ENCODE measurements around the gene GALNT15. TPM values are rescaled to one million over a fixed set of nuclear protein-coding genes. Genes with fewer than 3 reads are reported as not detected.

Gene GALNT15
- total and polyA plus RNA-seq, 8 donors, result 4.2 to 133 (median 25.3) TPM

- DNase-seq, result no peak
- Histone ChIP-seq H3K4me3 (no peak overlapping the region), H3K4me1 (peaks cover 0 to 6% (median 3%) of the 10 kb centered on the region in 4 donors), H3K27ac (peak overlapping the region in 2 of 5 donors; percentile 73 to 78), H3K9me3 (peaks cover 0 to 7% (median 0%) of the 10 kb centered on the region in 4 donors), H3K27me3 (no peaks in the 10 kb centered on the region), H3K36me3 (no peaks in the 10 kb centered on the region)
- 91 to 95% (median 92%) methylated on average over 6 of the region's 6 CpGs for WGBS, 5 donors
- no peak for TF ChIP-seq EP300 (IDR thresholded peaks at IDR 0.05)
- no peak for TF ChIP-seq POLR2AphosphoS5 (IDR thresholded peaks at IDR 0.05)
- no peak for TF ChIP-seq CTCF (IDR thresholded peaks at IDR 0.05)
- no peak for TF ChIP-seq POLR2A (IDR thresholded peaks at IDR 0.05)
- intact Hi-C loops (cut with DNase I; ENCODE audit: low total_unique reads), result no loop called here
These were observed 36.5 kb upstream of the GALNT15 start for GRCh38 chr3:16137977-16138376.

- Histone ChIP-seq H3K9me3 (peaks cover 0 to 19% (median 4%) of the 10 kb centered on the region in 4 donors), H3K4me1 (no peaks in the 10 kb centered on the region), H3K27ac (peak overlapping the region; percentile 9 to 77 (median 66)), H3K4me3 (no peak overlapping the region), H3K27me3 (no peaks in the 10 kb centered on the region), H3K36me3 (no peaks in the 10 kb centered on the region)
- 73 to 75% (median 75%) methylated on average over 6 of the region's 6 CpGs for WGBS, 5 donors
- intact Hi-C loops (cut with DNase I; ENCODE audit: low total_unique reads), result no loop called here
- DNase-seq, result no peak
- peak; percentile 1 to 63 (median 40) for TF ChIP-seq POLR2AphosphoS5 (IDR thresholded peaks at IDR 0.05)
- no peak for TF ChIP-seq EP300 (IDR thresholded peaks at IDR 0.05)
These were observed 34.2 kb upstream of the GALNT15 start for GRCh38 chr3:16140116-16140893.

GRCh38 chr3:16140894-16141285, 33.6 kb upstream of the GALNT15 start:
- TF ChIP-seq EP300 (IDR thresholded peaks at IDR 0.05) (no peak), CTCF (IDR thresholded peaks at IDR 0.05) (no peak), POLR2A (IDR thresholded peaks at IDR 0.05) (no peak), POLR2AphosphoS5 (IDR thresholded peaks at IDR 0.05) (no peak)
- Histone ChIP-seq H3K27ac (peak overlapping the region in 4 of 5 donors; percentile 30 to 77 (median 68)), H3K4me3 (no peak overlapping the region), H3K4me1 (no peaks in the 10 kb centered on the region), H3K9me3 (peaks cover 0 to 19% (median 4%) of the 10 kb centered on the region in 4 donors), H3K36me3 (no peaks in the 10 kb centered on the region), H3K27me3 (no peaks in the 10 kb centered on the region)
- DNase-seq, result no peak
- intact Hi-C loops (cut with DNase I; ENCODE audit: low total_unique reads), result no loop called here
- 80 to 91% (median 89%) methylated on average over 2 of the region's 2 CpGs for WGBS, 5 donors

- Histone ChIP-seq H3K36me3 (no peaks in the 10 kb centered on the region), H3K4me1 (no peaks in the 10 kb centered on the region), H3K27me3 (no peaks in the 10 kb centered on the region), H3K4me3 (no peak overlapping the region), H3K27ac (no peak overlapping the region), H3K9me3 (peaks cover 0 to 16% (median 4%) of the 10 kb centered on the region in 4 donors)
- intact Hi-C loops (cut with DNase I; ENCODE audit: low total_unique reads), result no loop called here
- WGBS, 5 donors, result 66 to 83% (median 71%) methylated on average over 5 of the region's 5 CpGs
- no peak for DNase-seq
- no peak for TF ChIP-seq POLR2AphosphoS5 (IDR thresholded peaks at IDR 0.05)
These were observed 32.0 kb upstream of the GALNT15 start for GRCh38 chr3:16142350-16143025.

- no peak overlapping the region for H3K27ac ChIP-seq
- DNase-seq, result no peak
- TF ChIP-seq CTCF (IDR thresholded peaks at IDR 0.05), result no peak
- no peak for TF ChIP-seq POLR2A (IDR thresholded peaks at IDR 0.05)
- no peak for TF ChIP-seq EP300 (IDR thresholded peaks at IDR 0.05)
- no peak for TF ChIP-seq POLR2AphosphoS5 (IDR thresholded peaks at IDR 0.05)
- no peaks in the 10 kb centered on the region for H3K27me3 ChIP-seq
- H3K4me3 ChIP-seq, result no peak overlapping the region
- H3K9me3 ChIP-seq, result peaks cover 0 to 13% (median 4%) of the 10 kb centered on the region in 4 donors
- H3K4me1 ChIP-seq, result peaks cover 0 to 12% (median 5%) of the 10 kb centered on the region in 4 donors
- no peaks in the 10 kb centered on the region for H3K36me3 ChIP-seq
- WGBS, 5 donors, result 11 to 48% (median 21%) methylated on average over 2 of the region's 2 CpGs
- intact Hi-C loops (cut with DNase I; ENCODE audit: low total_unique reads), result no loop called here
These were observed 30.5 kb upstream of the GALNT15 start for GRCh38 chr3:16143861-16144447.

All from stomach (tissue), 9 donors.